WI38 (cell line): Measurements from ENCODE around the gene SKIC2.
"Not testable (repeated sequence)": the region's sequence is repeated elsewhere in the genome, so short reads cannot be mapped to it uniquely, and the experiment has no call there.

Experiments used
- H3K4me3 ChIP-seq: 2 replicates; pipeline ENCODE4 v1.5.1; 2011; ENCODE audit warnings: low read depth, mild to moderate bottlenecking, control low read depth, low read length
- TF ChIP-seq, protein P1 (sequence below): IDR thresholded peaks from 2 replicates; pipeline ENCODE4 v1.5.1; 2012; ENCODE audit warnings: low read depth, mild to moderate bottlenecking, control low read depth, low read length

Gene SKIC2

GRCh38 chr6:31970604-31971271 is 11.8 kb downstream of the SKIC2 start:
- peak overlapping the region; percentile 83 for H3K4me3 ChIP-seq
- TF ChIP-seq, protein P1, sequence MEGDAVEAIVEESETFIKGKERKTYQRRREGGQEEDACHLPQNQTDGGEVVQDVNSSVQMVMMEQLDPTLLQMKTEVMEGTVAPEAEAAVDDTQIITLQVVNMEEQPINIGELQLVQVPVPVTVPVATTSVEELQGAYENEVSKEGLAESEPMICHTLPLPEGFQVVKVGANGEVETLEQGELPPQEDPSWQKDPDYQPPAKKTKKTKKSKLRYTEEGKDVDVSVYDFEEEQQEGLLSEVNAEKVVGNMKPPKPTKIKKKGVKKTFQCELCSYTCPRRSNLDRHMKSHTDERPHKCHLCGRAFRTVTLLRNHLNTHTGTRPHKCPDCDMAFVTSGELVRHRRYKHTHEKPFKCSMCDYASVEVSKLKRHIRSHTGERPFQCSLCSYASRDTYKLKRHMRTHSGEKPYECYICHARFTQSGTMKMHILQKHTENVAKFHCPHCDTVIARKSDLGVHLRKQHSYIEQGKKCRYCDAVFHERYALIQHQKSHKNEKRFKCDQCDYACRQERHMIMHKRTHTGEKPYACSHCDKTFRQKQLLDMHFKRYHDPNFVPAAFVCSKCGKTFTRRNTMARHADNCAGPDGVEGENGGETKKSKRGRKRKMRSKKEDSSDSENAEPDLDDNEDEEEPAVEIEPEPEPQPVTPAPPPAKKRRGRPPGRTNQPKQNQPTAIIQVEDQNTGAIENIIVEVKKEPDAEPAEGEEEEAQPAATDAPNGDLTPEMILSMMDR = no peak

DNA sequence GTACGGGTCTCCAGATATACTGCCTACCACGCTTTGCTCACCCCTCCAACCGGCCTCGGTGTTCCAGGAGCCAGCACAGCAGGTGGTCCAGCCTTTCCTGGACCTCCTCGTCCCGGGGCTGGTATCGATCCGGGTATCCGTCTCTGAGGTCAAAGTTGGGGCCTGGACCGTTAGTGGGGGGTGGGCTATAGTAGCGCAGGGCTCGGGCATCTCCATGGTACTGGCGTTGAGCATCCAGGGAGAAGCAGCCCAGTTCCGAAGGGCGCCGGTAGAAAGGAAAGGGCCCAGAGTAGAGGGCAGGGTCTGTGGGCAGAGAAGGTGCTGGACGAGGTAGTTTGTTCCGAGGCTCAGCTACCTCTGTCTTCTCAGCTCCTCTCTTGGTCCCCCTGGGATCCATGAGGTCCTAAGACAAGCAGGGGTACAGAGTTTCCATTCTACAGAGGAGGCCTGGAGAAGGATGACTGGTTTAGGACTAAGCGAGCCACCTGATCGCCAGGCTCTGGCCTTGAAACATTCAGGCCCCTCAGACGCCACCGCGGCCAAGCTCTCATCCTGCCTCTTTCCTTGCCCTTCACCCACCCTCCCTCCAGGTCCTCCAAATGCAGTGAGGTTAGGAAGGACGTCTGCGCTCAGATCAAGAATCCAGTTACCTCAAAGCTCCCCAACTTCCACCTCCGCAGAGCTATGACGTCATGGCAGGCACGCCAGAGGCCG is 12.5 kb downstream of the SKIC2 start:
- peak overlapping the region; percentile 83 for H3K4me3 ChIP-seq
- TF ChIP-seq, protein P1 = no peak

DNA sequence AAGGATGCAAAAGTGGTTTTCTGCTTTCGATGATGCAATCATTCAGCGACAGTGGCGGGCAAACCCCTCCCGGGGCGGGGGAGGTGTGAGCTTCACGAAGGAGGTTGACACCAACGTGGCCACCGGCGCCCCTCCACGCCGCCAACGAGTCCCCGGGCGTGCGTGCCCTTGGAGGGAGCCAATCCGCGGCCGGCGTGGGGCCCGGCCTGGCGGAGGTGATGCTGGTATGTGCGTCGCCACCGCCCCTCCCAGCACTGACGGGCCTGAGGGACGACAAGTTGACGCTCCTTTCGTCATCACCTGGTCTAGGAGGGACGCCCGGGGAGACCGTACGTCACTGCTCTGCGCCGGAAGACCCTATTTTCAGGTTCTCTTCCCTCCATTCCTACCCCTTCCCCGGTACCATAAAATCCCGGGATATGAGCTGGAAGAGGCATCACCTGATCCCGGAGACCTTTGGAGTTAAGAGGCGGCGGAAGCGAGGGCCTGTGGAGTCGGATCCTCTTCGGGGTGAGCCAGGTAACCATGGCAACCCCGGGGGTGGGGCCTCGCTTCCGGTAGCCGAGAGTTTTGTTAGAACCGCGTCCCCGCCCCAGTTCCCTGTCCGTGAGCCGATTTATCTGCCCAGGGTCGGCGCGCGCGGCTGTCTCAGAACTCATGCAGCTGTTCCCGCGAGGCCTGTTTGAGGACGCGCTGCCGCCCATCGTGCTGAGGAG is 13.2 kb downstream of the SKIC2 start, which contains the start of gene DXO:
TSS of gene DXO (minus strand) at position 146 of the 716 bp plus-strand sequence. CDS start 463 bp downstream, outside the sequence.
- peak within 1 kb of the TSS; percentile 83 for H3K4me3 ChIP-seq
- TF ChIP-seq, protein P1 = no peak

DNA sequence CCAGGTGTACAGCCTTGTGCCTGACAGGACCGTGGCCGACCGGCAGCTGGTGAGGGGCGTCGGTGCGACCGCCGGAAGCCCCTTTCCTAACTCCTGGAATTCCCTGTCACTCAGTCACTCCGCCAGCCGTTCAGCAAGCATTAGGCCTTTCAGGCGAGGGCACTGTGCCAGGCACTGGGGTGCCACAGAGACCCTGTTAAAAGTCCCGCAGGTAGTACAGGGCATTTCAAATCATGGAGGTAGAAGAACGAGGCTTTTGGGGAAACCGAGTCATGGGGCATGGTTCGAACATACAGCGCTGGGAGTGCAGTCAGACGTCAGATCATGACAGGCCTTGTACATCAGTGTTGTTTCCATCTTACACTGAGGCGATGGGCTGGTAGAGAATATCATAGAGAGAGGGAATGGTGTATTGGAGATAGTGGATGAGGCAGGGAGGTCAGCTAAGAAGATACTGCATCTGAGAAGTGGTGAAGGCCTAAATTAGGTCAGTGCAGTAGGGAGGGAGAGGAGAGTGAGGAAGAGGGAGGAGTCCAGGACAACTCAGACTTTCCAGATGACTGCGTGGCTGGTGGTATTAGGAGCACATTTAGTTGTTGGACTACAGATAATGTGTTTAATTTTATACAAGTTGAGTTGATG is 13.9 kb downstream of the SKIC2 start:
- peak overlapping the region; percentile 83 for H3K4me3 ChIP-seq
- TF ChIP-seq, protein P1 = no peak

DNA sequence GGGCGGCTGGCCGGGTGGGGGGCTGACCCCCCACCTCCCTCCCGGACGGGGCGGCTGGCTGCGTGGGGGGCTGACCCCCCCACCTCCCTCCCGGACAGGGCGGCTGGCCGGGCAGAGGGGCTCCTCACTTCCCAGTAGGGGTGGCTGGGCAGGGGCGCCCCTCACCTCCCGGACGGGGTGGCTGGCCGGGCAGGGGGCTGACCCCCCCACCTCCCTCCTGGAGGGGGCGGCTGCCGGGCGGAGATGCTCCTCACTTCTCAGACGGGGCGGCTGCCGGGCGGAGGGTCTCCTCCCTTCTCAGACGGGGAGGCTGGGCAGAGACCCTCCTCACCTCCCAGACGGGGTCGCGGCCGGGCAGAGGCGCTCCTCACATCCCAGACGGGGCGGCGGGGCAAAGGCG is 17.1 kb downstream of the SKIC2 start:
- H3K4me3 ChIP-seq = not testable (repeated sequence)

DNA sequence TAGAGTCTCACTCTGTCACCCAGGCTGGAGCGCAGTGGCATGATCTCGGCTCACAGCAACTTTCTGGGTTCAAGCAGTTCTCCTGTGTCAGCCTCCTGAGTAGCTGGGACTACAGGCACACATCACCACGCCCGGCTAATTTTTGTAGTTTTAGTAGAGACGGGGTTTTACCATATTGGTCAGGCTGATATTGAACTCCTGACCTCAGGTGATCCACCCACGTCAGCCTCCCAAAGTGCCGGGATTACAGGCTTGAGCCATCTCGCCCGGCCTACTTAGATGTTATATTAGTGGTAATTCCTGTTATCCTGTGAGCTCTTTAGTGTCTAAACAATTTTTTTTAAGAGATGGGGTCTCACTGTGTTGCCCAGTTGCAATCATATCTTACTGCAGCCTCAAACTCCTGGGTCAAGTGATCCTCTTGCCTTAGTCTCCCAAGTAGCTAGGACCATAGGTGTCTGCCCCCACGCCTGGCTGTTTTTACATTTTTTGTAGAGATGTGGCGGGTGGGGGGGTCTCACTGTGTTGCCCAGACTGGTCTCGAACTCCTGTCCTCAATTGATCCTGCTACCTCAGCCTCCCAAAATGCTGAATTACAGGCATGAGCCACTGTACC is 18.9 kb downstream of the SKIC2 start:
- TF ChIP-seq, protein P1 = no peak
- no peak overlapping the region for H3K4me3 ChIP-seq

GRCh38 chr6:31978831-31979230 is 19.9 kb downstream of the SKIC2 start:
- TF ChIP-seq, protein P1 = no peak
- H3K4me3 ChIP-seq = no peak overlapping the region
